Measurements from ENCODE around the gene PTPRN2.

DNA sequence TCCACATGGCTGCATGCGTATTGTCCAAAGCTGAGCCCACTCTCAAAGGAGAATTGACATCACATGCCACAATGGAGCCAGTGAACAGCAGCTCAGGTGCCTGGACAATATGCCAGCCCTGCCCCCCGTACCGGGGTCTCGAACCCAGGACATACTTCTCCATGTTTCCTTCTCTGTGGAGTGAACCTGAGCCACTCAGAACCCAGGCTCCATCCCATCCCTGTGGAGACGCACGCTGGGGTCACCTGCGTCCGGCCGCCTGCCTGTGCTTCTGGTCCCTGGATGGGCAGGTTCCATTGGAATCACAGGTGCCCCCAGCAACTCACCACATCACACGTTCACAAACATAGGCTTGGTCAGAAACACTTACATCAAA is 1021.0 kb downstream of the PTPRN2 start:
- TF ChIP-seq, protein P1, sequence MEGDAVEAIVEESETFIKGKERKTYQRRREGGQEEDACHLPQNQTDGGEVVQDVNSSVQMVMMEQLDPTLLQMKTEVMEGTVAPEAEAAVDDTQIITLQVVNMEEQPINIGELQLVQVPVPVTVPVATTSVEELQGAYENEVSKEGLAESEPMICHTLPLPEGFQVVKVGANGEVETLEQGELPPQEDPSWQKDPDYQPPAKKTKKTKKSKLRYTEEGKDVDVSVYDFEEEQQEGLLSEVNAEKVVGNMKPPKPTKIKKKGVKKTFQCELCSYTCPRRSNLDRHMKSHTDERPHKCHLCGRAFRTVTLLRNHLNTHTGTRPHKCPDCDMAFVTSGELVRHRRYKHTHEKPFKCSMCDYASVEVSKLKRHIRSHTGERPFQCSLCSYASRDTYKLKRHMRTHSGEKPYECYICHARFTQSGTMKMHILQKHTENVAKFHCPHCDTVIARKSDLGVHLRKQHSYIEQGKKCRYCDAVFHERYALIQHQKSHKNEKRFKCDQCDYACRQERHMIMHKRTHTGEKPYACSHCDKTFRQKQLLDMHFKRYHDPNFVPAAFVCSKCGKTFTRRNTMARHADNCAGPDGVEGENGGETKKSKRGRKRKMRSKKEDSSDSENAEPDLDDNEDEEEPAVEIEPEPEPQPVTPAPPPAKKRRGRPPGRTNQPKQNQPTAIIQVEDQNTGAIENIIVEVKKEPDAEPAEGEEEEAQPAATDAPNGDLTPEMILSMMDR (IDR thresholded peaks at IDR 0.05 in 2 of 3, conservative IDR thresholded peaks at IDR 0.05 in 1 of 3; ENCODE audit: borderline replicate concordance in 1 of 3, insufficient read depth in 1 of 3, low read depth in 2 of 3, low read length in 2 of 3): no peak
- no peak for TF ChIP-seq POLR2A (IDR thresholded peaks at IDR 0.05; ENCODE audit: borderline replicate concordance, extremely low read depth, insufficient read depth, insufficient read length)
